WTC11 (cell line): ENCODE data around the gene GRAMD1A. TPM values are rescaled to one million over a fixed set of nuclear protein-coding genes. Genes with fewer than 3 reads are reported as not detected.

ENCODE experiments used
- ATAC-seq: fragments of 200-7000 bp; cut with Tn5 transposase; 2 replicates; pipeline ENCODE4 v1.10.0; 2021; ENCODE audit warnings: mild to moderate bottlenecking, moderate library complexity
- CTCF ChIA-PET: fragments of 300-600 bp; sonication (Branson Sonifier 250); formaldehyde crosslinking; loops from one replicate; lab custom pipeline; 2021; ENCODE audit warnings: antibody characterized with exemption; lab: Charles Lee
- POLR2A ChIA-PET: fragments of 350-600 bp; sonication (Branson Sonifier 250); formaldehyde crosslinking; loops from one replicate; lab custom pipeline; 2021; ENCODE audit warnings: antibody characterized with exemption; lab: Charles Lee
- DNase-seq: peaks from one replicate; pipeline ENCODE4 v3.0.0; 2021; ENCODE audit warnings: low spot score
- H3K27ac Mint-ChIP-seq: 2 replicates; pipeline ENCODE4 v1.8.0; 2021; ENCODE audit warnings: mixed read lengths
- H3K27me3 Mint-ChIP-seq: 2 replicates; pipeline ENCODE4 v1.8.0; 2021; ENCODE audit warnings: low read depth, mild to moderate bottlenecking, moderate library complexity, mixed read lengths
- H3K36me3 Mint-ChIP-seq: 2 replicates; pipeline ENCODE4 v1.8.0; 2021; ENCODE audit warnings: mixed read lengths
- H3K4me1 Mint-ChIP-seq: 2 replicates; pipeline ENCODE4 v1.8.0; 2022; ENCODE audit warnings: mixed read lengths
- H3K4me3 Mint-ChIP-seq: 2 replicates; pipeline ENCODE4 v1.8.0; 2021; ENCODE audit warnings: mild to moderate bottlenecking, moderate library complexity, mixed read lengths
- H3K9me3 Mint-ChIP-seq: 2 replicates; pipeline ENCODE4 v1.8.0; 2021; ENCODE audit warnings: mixed read lengths
- ETV6 ChIP-seq: sonication (generic); formaldehyde crosslinking; IDR thresholded peaks from 2 replicates; pipeline ENCODE4 v1.8.1; 2022; ENCODE audit warnings: mild to moderate bottlenecking, missing genetic modification reagents
- FOXP1 ChIP-seq: sonication (generic); formaldehyde crosslinking; IDR thresholded peaks from 2 replicates; pipeline ENCODE4 v1.8.0; 2022; ENCODE audit warnings: missing genetic modification reagents, mild to moderate bottlenecking, moderate library complexity, borderline replicate concordance
- GRHL2 ChIP-seq: fragments of 250-450 bp; sonication (Bioruptor Pico); IDR thresholded peaks from 2 replicates; pipeline ENCODE4 v1.8.0; 2022; ENCODE audit warnings: mild to moderate bottlenecking, moderate library complexity; ENCODE audit not compliant: insufficient replicate concordance, severe bottlenecking
- GTF2I ChIP-seq: fragments of 250-450 bp; sonication (Bioruptor Pico); conservative IDR thresholded peaks from 2 replicates; pipeline ENCODE4 v1.4.0; 2021; ENCODE audit warnings: mild to moderate bottlenecking
- JUN ChIP-seq: sonication (generic); formaldehyde crosslinking; IDR thresholded peaks from 2 replicates; pipeline ENCODE4 v1.8.0; 2023; ENCODE audit warnings: mild to moderate bottlenecking, missing genetic modification reagents
- NFATC4 ChIP-seq: fragments of 250-450 bp; sonication (Bioruptor Pico); IDR thresholded peaks from 2 replicates; pipeline ENCODE4 v1.9.0; 2021; ENCODE audit warnings: mild to moderate bottlenecking
- NR1H2 ChIP-seq: sonication (generic); formaldehyde crosslinking; IDR thresholded peaks from 2 replicates; pipeline ENCODE4 v1.9.0; 2021; ENCODE audit warnings: mild to moderate bottlenecking, moderate library complexity, missing genetic modification reagents
- SMAD3 ChIP-seq: sonication (generic); formaldehyde crosslinking; IDR thresholded peaks from 2 replicates; pipeline ENCODE4 v1.8.0; 2022; ENCODE audit warnings: missing genetic modification reagents, mild to moderate bottlenecking, borderline replicate concordance
- TCF7 ChIP-seq: sonication (generic); formaldehyde crosslinking; IDR thresholded peaks from 2 replicates; pipeline ENCODE4 v1.8.0; 2022; ENCODE audit warnings: mild to moderate bottlenecking, low read depth, missing genetic modification reagents, moderate library complexity
- ZNF263 ChIP-seq: sonication (generic); formaldehyde crosslinking; IDR thresholded peaks from 2 replicates; pipeline ENCODE4 v1.8.1; 2022; ENCODE audit warnings: low read depth, mild to moderate bottlenecking, moderate library complexity, missing genetic modification reagents
- ZNF317 ChIP-seq: sonication (generic); formaldehyde crosslinking; IDR thresholded peaks from 2 replicates; pipeline ENCODE4 v1.8.1; 2023; ENCODE audit warnings: low read depth, mild to moderate bottlenecking, moderate library complexity, missing genetic modification reagents, borderline replicate concordance
- ZNF416 ChIP-seq: fragments of 250-450 bp; sonication (Bioruptor Pico); IDR thresholded peaks from 2 replicates; pipeline ENCODE4 v1.9.0; 2021; ENCODE audit warnings: mild to moderate bottlenecking, inconsistent platforms
- ZNF423 ChIP-seq: fragments of 250-450 bp; sonication (Bioruptor Pico); IDR thresholded peaks from 2 replicates; pipeline ENCODE4 v2.1.2; 2022; ENCODE audit warnings: mild to moderate bottlenecking, moderate library complexity
- total RNA-seq: library from RNA; stranded (reverse); gene quantifications from 3 replicates; pipeline ENCODE4 v1.2.3, GENCODE V29; 2021
- TF ChIP-seq, protein P1 (sequence below): sonication (generic); formaldehyde crosslinking; IDR thresholded peaks from 2 replicates; pipeline ENCODE4 v1.8.1; 2023; ENCODE audit warnings: mild to moderate bottlenecking, missing genetic modification reagents, borderline replicate concordance
- TF ChIP-seq, protein P2 (sequence below): sonication (generic); formaldehyde crosslinking; IDR thresholded peaks from 2 replicates; pipeline ENCODE4 v1.8.1; 2023; ENCODE audit warnings: mild to moderate bottlenecking, missing genetic modification reagents, moderate library complexity
- TF ChIP-seq, protein P3 (sequence below): fragments of 250-450 bp; sonication (Bioruptor Pico); IDR thresholded peaks from 2 replicates; pipeline ENCODE4 v1.8.0; 2021; ENCODE audit warnings: mild to moderate bottlenecking
- TF ChIP-seq, protein P4 (sequence below): fragments of 250-450 bp; sonication (Bioruptor Pico); IDR thresholded peaks from 2 replicates; pipeline ENCODE4 v1.9.0; 2021; ENCODE audit warnings: moderate library complexity, mild to moderate bottlenecking, inconsistent platforms, borderline replicate concordance
- TF ChIP-seq, protein P5 (sequence below): fragments of 250-450 bp; sonication (Bioruptor Pico); IDR thresholded peaks from 2 replicates; pipeline ENCODE4 v1.9.0; 2021; ENCODE audit warnings: mild to moderate bottlenecking
- TF ChIP-seq, protein P6 (sequence below): sonication (generic); formaldehyde crosslinking; IDR thresholded peaks from 2 replicates; pipeline ENCODE4 v1.8.0; 2022; ENCODE audit warnings: mild to moderate bottlenecking, missing genetic modification reagents
- TF ChIP-seq, protein P7 (sequence below): sonication (generic); formaldehyde crosslinking; IDR thresholded peaks from 2 replicates; pipeline ENCODE4 v1.8.0; 2023; ENCODE audit warnings: missing genetic modification reagents

Gene GRAMD1A
- total RNA-seq, 1 experiment from 2014 or later: 389 TPM

DNA sequence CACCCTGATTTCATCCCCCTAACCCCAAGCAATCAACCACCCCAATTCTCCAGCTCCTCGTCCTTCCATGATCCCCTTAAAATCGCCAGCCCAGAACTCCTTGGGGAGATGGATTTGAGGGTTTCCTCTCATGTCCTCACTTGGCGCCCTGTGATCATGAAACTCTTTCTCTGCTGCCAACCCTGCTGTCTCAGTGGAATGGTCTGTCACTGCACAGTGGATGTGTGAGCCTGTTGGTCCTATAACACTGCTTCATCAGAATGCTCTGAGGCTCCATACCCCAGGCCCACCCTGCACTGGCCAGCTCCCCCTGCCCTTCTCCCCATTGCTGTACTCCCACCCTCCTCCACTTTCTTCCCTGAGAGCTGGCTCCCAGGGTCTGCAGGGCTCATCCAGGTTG is 23.5 kb upstream of the GRAMD1A start (continued):
- TF ChIP-seq, protein P1, sequence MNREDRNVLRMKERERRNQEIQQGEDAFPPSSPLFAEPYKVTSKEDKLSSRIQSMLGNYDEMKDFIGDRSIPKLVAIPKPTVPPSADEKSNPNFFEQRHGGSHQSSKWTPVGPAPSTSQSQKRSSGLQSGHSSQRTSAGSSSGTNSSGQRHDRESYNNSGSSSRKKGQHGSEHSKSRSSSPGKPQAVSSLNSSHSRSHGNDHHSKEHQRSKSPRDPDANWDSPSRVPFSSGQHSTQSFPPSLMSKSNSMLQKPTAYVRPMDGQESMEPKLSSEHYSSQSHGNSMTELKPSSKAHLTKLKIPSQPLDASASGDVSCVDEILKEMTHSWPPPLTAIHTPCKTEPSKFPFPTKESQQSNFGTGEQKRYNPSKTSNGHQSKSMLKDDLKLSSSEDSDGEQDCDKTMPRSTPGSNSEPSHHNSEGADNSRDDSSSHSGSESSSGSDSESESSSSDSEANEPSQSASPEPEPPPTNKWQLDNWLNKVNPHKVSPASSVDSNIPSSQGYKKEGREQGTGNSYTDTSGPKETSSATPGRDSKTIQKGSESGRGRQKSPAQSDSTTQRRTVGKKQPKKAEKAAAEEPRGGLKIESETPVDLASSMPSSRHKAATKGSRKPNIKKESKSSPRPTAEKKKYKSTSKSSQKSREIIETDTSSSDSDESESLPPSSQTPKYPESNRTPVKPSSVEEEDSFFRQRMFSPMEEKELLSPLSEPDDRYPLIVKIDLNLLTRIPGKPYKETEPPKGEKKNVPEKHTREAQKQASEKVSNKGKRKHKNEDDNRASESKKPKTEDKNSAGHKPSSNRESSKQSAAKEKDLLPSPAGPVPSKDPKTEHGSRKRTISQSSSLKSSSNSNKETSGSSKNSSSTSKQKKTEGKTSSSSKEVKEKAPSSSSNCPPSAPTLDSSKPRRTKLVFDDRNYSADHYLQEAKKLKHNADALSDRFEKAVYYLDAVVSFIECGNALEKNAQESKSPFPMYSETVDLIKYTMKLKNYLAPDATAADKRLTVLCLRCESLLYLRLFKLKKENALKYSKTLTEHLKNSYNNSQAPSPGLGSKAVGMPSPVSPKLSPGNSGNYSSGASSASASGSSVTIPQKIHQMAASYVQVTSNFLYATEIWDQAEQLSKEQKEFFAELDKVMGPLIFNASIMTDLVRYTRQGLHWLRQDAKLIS (CRISPR knock-in tag): no peak
- no peak for TF ChIP-seq ETV6 (CRISPR knock-in tag)
- no peak for TF ChIP-seq ZNF423 (CRISPR knock-in tag)
- no peak for TF ChIP-seq NR1H2 (CRISPR knock-in tag)
- TF ChIP-seq, protein P2, sequence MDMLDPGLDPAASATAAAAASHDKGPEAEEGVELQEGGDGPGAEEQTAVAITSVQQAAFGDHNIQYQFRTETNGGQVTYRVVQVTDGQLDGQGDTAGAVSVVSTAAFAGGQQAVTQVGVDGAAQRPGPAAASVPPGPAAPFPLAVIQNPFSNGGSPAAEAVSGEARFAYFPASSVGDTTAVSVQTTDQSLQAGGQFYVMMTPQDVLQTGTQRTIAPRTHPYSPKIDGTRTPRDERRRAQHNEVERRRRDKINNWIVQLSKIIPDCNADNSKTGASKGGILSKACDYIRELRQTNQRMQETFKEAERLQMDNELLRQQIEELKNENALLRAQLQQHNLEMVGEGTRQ: no peak

DNA sequence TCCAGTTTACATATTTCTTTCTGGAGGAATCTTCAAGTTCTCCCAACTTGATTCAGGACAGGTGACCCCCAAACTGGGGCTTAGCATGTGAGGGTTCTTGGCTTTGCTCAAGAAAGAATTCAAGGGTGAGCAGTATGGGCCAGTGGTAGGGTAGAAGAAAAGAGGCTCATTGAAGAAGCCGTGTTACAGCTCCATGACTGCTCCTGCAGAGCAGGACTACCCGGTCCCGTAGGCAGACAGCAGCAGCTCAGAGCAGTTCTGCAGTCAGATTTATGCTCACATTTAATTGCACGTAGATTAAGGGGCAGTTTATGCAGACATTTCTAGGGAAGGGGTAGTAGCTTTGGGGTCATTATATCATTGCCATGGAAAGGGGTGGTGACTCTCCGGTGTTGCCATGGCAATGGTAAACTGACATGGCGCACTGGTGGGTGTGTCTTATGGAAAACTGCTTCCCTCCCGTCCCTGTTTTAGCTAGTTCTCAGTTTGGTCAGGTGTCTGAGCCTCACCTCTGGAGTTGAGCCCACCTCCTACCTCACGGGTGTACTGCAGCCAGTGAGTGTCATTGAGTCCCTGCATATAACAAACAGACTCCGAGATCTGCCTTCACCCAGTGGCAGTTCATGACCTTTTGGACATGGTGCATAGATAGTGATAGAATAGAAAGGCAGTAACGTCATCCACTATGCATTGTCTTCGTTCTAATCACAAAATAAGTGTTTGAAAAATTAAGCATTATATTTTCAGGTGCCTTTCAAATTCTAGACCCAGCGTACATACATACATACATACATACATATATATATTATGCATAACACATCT is 20.1 kb upstream of the GRAMD1A start:
- Mint-ChIP-seq H3K9me3 (peaks cover 37% of the 10 kb centered on the region), H3K27me3 (peaks cover 6% of the 10 kb centered on the region; the same call in 1 of the 2 replicates), H3K36me3 (peaks cover 20% of the 10 kb centered on the region), H3K4me1 (peaks cover 23% of the 10 kb centered on the region), H3K4me3 (no peak overlapping the region), H3K27ac (no peak overlapping the region)
- ATAC-seq: peak; percentile 71
- DNase-seq: no peak
- ChIA-PET CTCF (interaction anchor here (0.9 to 1.2 kb wide), 3 partner anchors 16 to 76 kb away, joined by 3 to 4 read pairs (median 3); no protein-coding TSS in a partner anchor), POLR2A (interaction anchor here (0.6 kb wide), 2 partner anchors 1185 to 1383 kb away, joined by 4 to 6 read pairs; no protein-coding TSS in a partner anchor)
- TF ChIP-seq, protein P3, sequence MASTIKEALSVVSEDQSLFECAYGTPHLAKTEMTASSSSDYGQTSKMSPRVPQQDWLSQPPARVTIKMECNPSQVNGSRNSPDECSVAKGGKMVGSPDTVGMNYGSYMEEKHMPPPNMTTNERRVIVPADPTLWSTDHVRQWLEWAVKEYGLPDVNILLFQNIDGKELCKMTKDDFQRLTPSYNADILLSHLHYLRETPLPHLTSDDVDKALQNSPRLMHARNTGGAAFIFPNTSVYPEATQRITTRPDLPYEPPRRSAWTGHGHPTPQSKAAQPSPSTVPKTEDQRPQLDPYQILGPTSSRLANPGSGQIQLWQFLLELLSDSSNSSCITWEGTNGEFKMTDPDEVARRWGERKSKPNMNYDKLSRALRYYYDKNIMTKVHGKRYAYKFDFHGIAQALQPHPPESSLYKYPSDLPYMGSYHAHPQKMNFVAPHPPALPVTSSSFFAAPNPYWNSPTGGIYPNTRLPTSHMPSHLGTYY (CRISPR knock-in tag): no peak
- no peak for TF ChIP-seq FOXP1 (CRISPR knock-in tag)
- TF ChIP-seq, protein P4, sequence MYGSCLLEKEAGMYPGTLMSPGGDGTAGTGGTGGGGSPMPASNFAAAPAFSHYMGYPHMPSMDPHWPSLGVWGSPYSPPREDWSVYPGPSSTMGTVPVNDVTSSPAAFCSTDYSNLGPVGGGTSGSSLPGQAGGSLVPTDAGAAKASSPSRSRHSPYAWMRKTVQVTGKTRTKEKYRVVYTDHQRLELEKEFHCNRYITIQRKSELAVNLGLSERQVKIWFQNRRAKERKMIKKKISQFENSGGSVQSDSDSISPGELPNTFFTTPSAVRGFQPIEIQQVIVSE (CRISPR knock-in tag): no peak
- no peak for TF ChIP-seq ZNF416
- TF ChIP-seq, protein P5, sequence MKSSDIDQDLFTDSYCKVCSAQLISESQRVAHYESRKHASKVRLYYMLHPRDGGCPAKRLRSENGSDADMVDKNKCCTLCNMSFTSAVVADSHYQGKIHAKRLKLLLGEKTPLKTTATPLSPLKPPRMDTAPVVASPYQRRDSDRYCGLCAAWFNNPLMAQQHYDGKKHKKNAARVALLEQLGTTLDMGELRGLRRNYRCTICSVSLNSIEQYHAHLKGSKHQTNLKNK (CRISPR knock-in tag): no peak

DNA sequence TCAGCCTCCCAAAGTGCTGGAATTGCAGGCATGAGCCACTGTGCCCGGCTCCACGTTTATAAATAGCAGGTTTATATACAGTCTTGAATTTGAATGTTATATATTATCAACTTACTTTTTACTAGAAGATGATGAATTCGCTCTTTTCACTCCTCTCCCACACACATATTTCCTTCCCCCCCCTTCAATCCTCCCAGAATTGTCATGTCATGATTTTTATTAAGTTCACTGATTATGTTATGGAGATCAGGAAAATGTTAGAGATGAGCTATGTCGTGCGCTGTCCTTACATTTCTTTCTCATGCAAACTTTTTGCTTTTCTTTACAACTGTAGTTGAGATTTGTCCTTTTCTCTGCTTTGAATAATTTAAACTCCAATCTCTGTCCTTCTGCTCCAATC is 17.8 kb upstream of the GRAMD1A start:
- ATAC-seq (no peak), DNase-seq (no peak)
- Mint-ChIP-seq H3K27me3 (no peaks in the 10 kb centered on the region), H3K4me3 (no peak overlapping the region), H3K9me3 (peaks cover 32% of the 10 kb centered on the region), H3K36me3 (peaks cover 11% of the 10 kb centered on the region), H3K27ac (peak overlapping the region; percentile 46; the same call in 1 of the 2 replicates), H3K4me1 (peaks cover 25% of the 10 kb centered on the region)
- ChIA-PET CTCF (no interaction called here), POLR2A (no interaction called here)
- TF ChIP-seq SMAD3 (CRISPR knock-in tag): no peak
- TF ChIP-seq TCF7 (CRISPR knock-in tag): no peak
- TF ChIP-seq GRHL2 (CRISPR knock-in tag): no peak
- TF ChIP-seq GTF2I: no peak
- TF ChIP-seq NR1H2 (CRISPR knock-in tag): no peak
- TF ChIP-seq, protein P6, sequence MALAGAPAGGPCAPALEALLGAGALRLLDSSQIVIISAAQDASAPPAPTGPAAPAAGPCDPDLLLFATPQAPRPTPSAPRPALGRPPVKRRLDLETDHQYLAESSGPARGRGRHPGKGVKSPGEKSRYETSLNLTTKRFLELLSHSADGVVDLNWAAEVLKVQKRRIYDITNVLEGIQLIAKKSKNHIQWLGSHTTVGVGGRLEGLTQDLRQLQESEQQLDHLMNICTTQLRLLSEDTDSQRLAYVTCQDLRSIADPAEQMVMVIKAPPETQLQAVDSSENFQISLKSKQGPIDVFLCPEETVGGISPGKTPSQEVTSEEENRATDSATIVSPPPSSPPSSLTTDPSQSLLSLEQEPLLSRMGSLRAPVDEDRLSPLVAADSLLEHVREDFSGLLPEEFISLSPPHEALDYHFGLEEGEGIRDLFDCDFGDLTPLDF (CRISPR knock-in tag): no peak
- no peak for TF ChIP-seq ZNF263
- TF ChIP-seq, protein P7, sequence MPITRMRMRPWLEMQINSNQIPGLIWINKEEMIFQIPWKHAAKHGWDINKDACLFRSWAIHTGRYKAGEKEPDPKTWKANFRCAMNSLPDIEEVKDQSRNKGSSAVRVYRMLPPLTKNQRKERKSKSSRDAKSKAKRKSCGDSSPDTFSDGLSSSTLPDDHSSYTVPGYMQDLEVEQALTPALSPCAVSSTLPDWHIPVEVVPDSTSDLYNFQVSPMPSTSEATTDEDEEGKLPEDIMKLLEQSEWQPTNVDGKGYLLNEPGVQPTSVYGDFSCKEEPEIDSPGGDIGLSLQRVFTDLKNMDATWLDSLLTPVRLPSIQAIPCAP: no peak
- TF ChIP-seq ZNF317 (CRISPR knock-in tag): no peak
- no peak for TF ChIP-seq NFATC4
- TF ChIP-seq JUN (CRISPR knock-in tag): no peak
